Measurements from ENCODE around the gene VWA7. TPM values are rescaled to one million over a fixed set of nuclear protein-coding genes. Genes with fewer than 3 reads are reported as not detected.

Gene VWA7
- 3.1 TPM in 1 of 2 replicates, not detected in the other for polyA plus RNA-seq

DNA sequence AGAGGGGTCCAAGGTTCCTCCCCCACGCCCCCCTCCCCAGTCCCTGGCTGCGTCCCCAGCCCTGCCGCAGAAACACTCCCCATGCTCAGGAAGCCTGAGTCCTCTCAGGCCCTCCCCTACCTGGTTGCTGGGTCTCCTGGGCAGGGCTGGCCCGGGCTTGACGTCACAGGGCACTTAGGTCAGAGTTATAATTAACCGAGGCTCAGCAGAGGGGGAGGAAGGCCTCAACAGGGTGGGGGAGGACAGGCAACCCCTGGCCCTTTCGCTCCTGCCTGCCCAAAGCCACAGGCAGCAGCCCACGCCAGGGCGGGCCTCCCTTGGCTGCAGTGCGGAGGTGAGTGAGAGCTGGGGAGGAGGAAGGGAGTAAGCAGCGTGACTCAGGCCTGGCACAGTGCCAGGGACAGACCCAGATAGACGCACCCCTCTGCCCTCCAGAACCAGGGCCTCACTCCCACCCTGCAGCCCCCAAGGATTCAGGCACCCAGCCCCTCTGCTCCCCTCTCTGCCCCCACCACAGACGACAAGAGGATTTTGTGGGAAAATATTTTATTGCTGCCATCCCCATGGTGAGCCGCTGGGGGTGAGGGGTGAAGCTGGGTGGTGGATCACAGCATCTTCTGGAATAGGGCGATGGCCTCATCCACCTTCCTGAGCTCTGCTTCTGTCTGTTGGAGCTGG is at the start of gene VWA7:
VWA7 (minus strand) TSS at position 340 of the 678 bp plus-strand sequence. CDS start 549 bp downstream, outside the sequence.

GRCh38 chr6:31815025-31815838 is 38.1 kb upstream of the VWA7 start, which contains the start of the genes HSPA1A and HSPA1L:
Gene HSPA1A, plus strand, starts transcription at chr6:31815543. Its CDS starts 214 bp downstream, at chr6:31815757.
Gene HSPA1L, minus strand, starts transcription at chr6:31815283. Its CDS starts 3,311 bp downstream, at chr6:31811972.

GRCh38 chr6:31806470-31807272 is 29.5 kb upstream of the VWA7 start, which contains the start of gene LSM2:
Gene LSM2, minus strand, starts transcription at chr6:31806966. Its CDS starts 209 bp downstream, at chr6:31806757.

GRCh38 chr6:31795616-31796298 is 18.6 kb upstream of the VWA7 start, which contains the start of gene VARS1:
Gene VARS1, minus strand, starts transcription at chr6:31795752. Its CDS starts 535 bp downstream, at chr6:31795217.

DNA sequence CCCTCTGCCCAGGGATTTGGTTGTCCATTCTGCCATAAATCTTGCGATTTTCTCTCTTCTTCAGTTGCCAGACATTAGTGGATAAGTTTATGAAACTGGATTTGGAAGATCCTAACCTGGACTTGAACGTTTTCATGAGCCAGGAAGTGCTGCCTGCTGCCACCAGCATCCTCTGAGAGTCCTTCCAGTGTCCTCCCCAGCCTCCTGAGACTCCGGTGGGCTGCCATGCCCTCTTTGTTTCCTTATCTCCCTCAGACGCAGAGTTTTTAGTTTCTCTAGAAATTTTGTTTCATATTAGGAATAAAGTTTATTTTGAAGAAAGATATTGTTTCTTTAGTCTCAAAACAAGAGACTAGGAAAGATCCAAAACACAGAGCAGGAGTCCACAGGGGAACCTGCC is 14.8 kb downstream of the VWA7 start, which contains the start of gene SAPCD1:
SAPCD1 (plus strand) TSS at position 301 of the 400 bp plus-strand sequence. CDS start 399 bp downstream, outside the sequence.

DNA sequence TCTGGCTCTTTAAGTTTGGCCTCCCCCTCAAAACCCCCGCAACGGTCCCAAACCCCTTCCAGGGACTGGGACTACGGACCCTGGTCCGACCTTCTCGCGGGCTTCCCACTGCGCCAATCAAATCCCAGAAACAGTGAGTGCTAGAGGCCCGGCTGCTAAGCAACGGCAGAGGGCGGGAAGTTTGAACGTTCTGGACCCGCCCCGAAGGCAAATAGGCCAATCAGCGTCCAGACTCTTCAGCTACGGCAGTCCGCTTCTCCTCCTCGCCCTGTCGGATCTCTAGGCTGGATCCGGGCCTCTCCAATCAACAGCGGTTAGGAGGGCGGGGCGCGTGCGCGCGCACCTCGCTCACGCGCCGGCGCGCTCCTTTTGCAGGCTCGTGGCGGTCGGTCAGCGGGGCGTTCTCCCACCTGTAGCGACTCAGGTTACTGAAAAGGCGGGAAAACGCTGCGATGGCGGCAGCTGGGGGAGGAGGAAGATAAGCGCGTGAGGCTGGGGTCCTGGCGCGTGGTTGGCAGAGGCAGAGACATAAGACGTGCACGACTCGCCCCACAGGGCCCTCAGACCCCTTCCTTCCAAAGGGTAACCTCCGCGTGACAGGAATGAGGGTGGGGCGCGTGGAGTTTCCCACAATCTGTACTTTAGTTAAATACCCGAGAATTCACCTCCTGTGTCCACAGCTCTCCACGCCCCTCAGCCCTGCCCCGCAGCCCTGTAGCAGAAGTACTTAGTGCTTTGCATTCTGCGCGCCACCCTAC is 37.3 kb downstream of the VWA7 start, which contains the start of gene MSH5:
MSH5 (plus strand) TSS at position 367 of the 758 bp plus-strand sequence. CDS start 462 bp downstream, outside the sequence.

DNA sequence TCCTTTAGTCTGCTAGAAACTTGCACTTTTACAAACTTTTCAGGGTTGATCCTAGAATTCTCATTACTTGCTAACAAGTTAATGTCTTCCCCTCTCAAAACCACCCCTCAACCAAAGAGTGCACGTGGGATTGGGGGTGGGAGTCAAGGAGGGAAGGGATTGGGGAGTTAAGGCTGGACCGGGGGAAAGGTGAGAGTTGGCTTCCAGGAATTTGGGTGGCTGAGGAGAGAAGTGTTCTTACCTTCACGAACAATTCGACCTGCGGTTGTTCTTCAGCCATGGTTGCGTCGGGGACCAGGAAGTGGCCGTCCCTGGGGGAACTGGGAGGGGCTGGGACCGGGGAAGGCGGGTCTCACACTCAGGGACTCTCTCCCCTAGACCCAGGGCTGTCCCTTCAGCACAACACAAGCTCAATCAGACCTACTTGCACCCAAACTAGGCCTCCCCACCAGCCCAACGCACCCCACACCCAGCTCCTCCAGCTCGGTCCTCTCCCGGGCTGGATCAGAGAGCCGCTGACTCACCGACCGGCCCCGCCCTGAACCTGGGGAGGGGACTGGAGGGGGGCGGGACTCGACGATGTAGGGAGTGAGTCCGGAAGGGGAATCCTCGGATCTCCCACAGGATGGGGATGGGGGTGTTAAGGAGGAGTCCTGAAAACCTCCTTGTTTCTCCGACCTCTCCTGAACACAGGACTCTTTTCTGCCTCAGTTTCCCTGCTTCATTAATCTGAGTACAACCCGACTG is 40.9 kb downstream of the VWA7 start, which contains the start of gene CLIC1:
CLIC1 (minus strand) TSS at position 510 of the 747 bp plus-strand sequence; CDS start at position 280, 230 bp downstream.

DNA sequence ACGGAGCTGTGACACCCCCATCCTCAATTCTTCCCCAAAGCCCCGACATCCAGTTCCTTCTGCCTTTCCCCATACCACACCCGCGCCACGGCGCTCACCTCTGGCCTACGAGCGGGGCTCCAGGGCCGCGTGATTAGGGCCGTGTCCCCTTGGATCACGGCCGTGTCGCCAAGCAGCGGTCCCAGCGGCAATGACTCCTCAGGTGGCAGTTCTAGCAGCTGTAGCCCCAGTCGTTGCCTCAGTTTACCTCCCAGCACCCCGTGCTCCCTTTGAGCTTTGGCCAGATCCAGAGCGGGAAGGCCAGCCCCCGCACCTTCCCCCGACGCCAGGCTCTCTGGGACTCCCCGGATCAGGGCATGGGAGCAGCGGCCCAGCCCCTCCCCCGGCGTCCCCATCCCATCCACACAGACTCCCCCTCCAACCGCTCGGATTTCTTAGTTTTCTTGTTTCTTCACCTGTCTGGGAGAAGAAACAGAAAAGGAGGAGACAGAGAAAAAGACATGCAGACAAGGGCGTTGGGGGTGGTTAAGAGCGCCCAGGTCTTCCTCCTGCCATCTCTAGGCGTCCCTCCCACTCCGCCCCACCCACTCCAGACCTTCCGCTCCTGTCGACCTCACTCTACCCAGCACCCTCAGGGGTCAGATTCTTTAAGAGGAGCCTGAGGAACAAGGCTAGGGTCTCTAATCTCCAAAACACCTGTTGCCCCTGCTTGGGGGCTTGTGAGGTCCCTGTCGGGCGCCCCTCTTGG is 48.2 kb downstream of the VWA7 start, which contains the start of gene DDAH2:
DDAH2 (minus strand) TSS at position 533 of the 748 bp plus-strand sequence; CDS start at position 395, 138 bp downstream.

DNA sequence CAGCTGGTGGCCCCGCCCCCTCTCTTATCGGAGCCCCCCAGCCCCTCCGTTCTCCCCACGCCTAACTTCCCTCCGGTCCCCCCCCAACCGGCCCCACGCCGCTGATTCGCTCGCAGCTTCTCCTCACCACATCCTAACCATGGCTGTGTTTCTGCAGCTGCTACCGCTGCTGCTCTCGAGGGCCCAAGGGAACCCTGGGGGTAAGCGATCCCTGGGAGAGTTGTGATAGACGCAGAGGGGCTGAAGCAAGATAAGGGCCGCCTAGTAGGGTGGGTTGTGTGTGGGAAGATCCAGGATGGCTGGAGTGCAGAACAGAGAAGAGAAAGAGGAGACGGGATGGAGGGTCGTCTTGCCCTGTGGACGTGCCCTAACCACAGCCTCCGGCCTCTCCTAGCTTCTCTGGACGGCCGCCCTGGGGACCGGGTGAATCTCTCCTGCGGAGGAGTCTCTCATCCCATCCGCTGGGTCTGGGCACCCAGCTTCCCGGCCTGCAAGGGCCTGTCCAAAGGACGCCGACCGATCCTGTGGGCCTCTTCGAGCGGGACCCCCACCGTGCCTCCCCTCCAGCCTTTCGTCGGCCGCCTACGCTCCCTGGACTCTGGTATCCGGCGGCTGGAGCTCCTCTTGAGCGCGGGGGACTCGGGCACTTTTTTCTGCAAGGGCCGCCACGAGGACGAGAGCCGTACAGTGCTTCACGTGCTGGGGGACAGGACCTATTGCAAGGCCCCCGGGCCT is 53.7 kb downstream of the VWA7 start, which contains the start of gene MPIG6B:
MPIG6B (plus strand) TSS at position 129 of the 735 bp plus-strand sequence; CDS start at position 140, 11 bp downstream.

DNA sequence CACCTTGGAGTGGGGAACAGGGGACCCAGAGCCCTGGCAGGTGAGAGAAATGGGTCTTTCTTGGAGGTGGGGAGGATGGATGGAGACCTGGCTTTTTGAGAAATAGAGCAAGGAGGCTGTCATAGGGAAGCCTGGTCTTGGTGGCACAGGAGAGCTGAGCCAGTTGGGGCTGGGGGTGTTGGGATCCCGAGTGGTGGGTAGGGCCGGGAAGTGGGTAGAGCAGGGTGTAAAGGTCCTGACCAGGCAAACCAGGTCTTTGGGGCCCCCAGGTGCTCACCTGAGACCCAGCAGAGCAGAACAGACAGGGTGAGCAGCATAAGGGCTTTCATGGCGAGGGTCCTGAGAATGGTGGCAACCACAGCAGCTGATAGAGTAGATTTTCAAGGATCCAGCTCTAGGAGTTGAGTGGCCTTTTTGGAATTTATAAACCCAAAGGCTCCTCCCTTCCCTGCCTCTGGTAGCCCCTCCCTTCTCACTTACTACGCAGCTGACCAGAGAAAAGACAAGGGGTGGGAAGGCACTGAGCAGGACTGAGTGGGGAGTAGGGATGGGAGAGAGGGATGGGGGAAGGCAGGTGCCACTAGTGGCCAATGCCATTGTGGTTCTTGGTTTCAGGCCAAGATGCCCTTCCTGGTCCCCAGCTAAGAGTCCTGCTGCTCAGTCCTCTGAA is 55.6 kb downstream of the VWA7 start, which contains the start of gene LY6G6C:
LY6G6C (minus strand) TSS at position 396 of the 670 bp plus-strand sequence; CDS start at position 329, 67 bp downstream.

Other genes starting within 250 kb of the VWA7 start
- not detected in 2 replicates for gene MCCD1, start 248.4 kb downstream of the VWA7 start, polyA plus RNA-seq
- gene DDX39B, start 235.3 kb downstream of the VWA7 start, polyA plus RNA-seq: 76.0 and 88.5 TPM in 2 replicates
- gene ATP6V1G2, start 230.7 kb downstream of the VWA7 start, polyA plus RNA-seq: 154 and 211 TPM in 2 replicates
- 0.62 and 0.75 TPM in 2 replicates for gene NFKBIL1, start 229.7 kb downstream of the VWA7 start, polyA plus RNA-seq
- not detected in 2 replicates for gene LTA, start 205.0 kb downstream of the VWA7 start, polyA plus RNA-seq
- gene TNF, start 201.8 kb downstream of the VWA7 start, polyA plus RNA-seq: not detected in 2 replicates
- not detected in 2 replicates for gene LTB, start 194.9 kb downstream of the VWA7 start, polyA plus RNA-seq
- gene LST1, start 191.1 kb downstream of the VWA7 start, polyA plus RNA-seq: not detected in 2 replicates
- gene NCR3, start 184.3 kb downstream of the VWA7 start, polyA plus RNA-seq: not detected in 2 replicates
- 2.7 TPM in 1 of 2 replicates, not detected in the other for gene AIF1, start 162.1 kb downstream of the VWA7 start, polyA plus RNA-seq
- 3.7 and 3.8 TPM in 2 replicates for gene PRRC2A, start 156.6 kb downstream of the VWA7 start, polyA plus RNA-seq
- gene BAG6, start 124.7 kb downstream of the VWA7 start, polyA plus RNA-seq: 16.0 and 30.8 TPM in 2 replicates
- gene APOM, start 121.4 kb downstream of the VWA7 start, polyA plus RNA-seq: 1.8 and 2.4 TPM in 2 replicates
- 0.39 and 1.3 TPM in 2 replicates for gene C6orf47, start 116.5 kb downstream of the VWA7 start, polyA plus RNA-seq
- gene GPANK1, start 112.3 kb downstream of the VWA7 start, polyA plus RNA-seq: 3.1 and 4.2 TPM in 2 replicates
- 299 and 301 TPM in 2 replicates for gene CSNK2B, start 111.2 kb downstream of the VWA7 start, polyA plus RNA-seq
- 0.24 and 1.8 TPM in 2 replicates for gene LY6G5B, start 107.4 kb downstream of the VWA7 start, polyA plus RNA-seq
- gene LY6G5C, start 96.3 kb downstream of the VWA7 start, polyA plus RNA-seq: 0.29 and 2.4 TPM in 2 replicates
- gene ABHD16A, start 74.0 kb downstream of the VWA7 start, polyA plus RNA-seq: 67.3 and 71.0 TPM in 2 replicates
- not detected in 2 replicates for gene LY6G6F, start 70.5 kb downstream of the VWA7 start, polyA plus RNA-seq
- not detected in 2 replicates for gene LY6G6D, start 62.0 kb downstream of the VWA7 start, polyA plus RNA-seq
- gene LY6G6C, start 55.6 kb downstream of the VWA7 start, polyA plus RNA-seq: not detected in 2 replicates
- not detected in 2 replicates for gene MPIG6B, start 54.0 kb downstream of the VWA7 start, polyA plus RNA-seq
- 2.6 and 7.7 TPM in 2 replicates for gene DDAH2, start 48.0 kb downstream of the VWA7 start, polyA plus RNA-seq
- gene CLIC1, start 40.8 kb downstream of the VWA7 start, polyA plus RNA-seq: 1.2 and 1.3 TPM in 2 replicates
- not detected in 2 replicates for gene MSH5, start 37.3 kb downstream of the VWA7 start, polyA plus RNA-seq
- gene SAPCD1, start 14.7 kb downstream of the VWA7 start, polyA plus RNA-seq: not detected in 2 replicates
- gene VARS1, start 18.4 kb upstream of the VWA7 start, polyA plus RNA-seq: 5.9 and 6.1 TPM in 2 replicates
- gene LSM2, start 29.6 kb upstream of the VWA7 start, polyA plus RNA-seq: 26.3 and 31.0 TPM in 2 replicates
- 0.76 and 1.6 TPM in 2 replicates for gene HSPA1L, start 38.0 kb upstream of the VWA7 start, polyA plus RNA-seq
- gene HSPA1A, start 38.2 kb upstream of the VWA7 start, polyA plus RNA-seq: 3.4 and 5.1 TPM in 2 replicates
- 0.20 and 1.7 TPM in 2 replicates for gene HSPA1B, start 50.4 kb upstream of the VWA7 start, polyA plus RNA-seq
- 15.2 and 16.1 TPM in 2 replicates for gene NEU1, start 85.5 kb upstream of the VWA7 start, polyA plus RNA-seq
- gene SLC44A4, start 101.7 kb upstream of the VWA7 start, polyA plus RNA-seq: not detected in 2 replicates
- 5.9 and 11.4 TPM in 2 replicates for gene EHMT2, start 120.4 kb upstream of the VWA7 start, polyA plus RNA-seq
- not detected in 2 replicates for gene ZBTB12, start 124.8 kb upstream of the VWA7 start, polyA plus RNA-seq
- 1.2 TPM in 1 of 2 replicates, not detected in the other for gene C2, start 150.4 kb upstream of the VWA7 start, polyA plus RNA-seq
- gene CFB, start 168.8 kb upstream of the VWA7 start, polyA plus RNA-seq: 0.34 TPM in 1 of 2 replicates, not detected in the other
- 18.1 and 30.7 TPM in 2 replicates for gene NELFE, start 181.6 kb upstream of the VWA7 start, polyA plus RNA-seq
- 8.0 and 11.7 TPM in 2 replicates for gene SKIC2, start 181.8 kb upstream of the VWA7 start, polyA plus RNA-seq
- 9.6 and 21.2 TPM in 2 replicates for gene DXO, start 194.8 kb upstream of the VWA7 start, polyA plus RNA-seq
- gene C4A, start 204.7 kb upstream of the VWA7 start, polyA plus RNA-seq: not detected in 2 replicates
- gene C4B, start 237.5 kb upstream of the VWA7 start, polyA plus RNA-seq: not detected in 2 replicates